Right lobe of liver (tissue), 6 donors: ENCODE data around the gene NCK1. TPM values are rescaled to one million over a fixed set of nuclear protein-coding genes. Genes with fewer than 3 reads are reported as not detected.

Experiments used
- ATAC-seq, 4 donors: fragments of 200-7000 bp; cut with Tn5 transposase; one replicate each; pipeline ENCODE4 v1.9.1; 2020; ENCODE audit warnings: mild to moderate bottlenecking in 4 of 4, moderate library complexity in 4 of 4
- DNase-seq, 3 donors: peaks; one replicate each; pipeline ENCODE4 v3.0.0-alpha.2; 2020
- H3K27ac ChIP-seq, 3 donors: fragments of 200-600 bp; one replicate each; pipeline ENCODE4 v1.8.0; 2022
- H3K27me3 ChIP-seq, 2 donors: fragments of 200-600 bp; one replicate each; pipeline ENCODE4 v1.8.0; 2022
- H3K36me3 ChIP-seq, 4 donors: fragments of 200-600 bp; sonication (generic) in 1 of 4; one replicate each; pipeline versions ENCODE4 v1.5.1 to v1.8.0; 2017 to 2022; ENCODE audit warnings: control low read depth in 1 of 4
- H3K4me1 ChIP-seq, 4 donors: fragments of 200-600 bp; sonication (generic) in 1 of 4; one replicate each; pipeline versions ENCODE4 v1.5.1 to v1.8.0; 2017 to 2022; ENCODE audit warnings: control low read depth in 1 of 4
- H3K4me3 ChIP-seq, 3 donors: fragments of 200-600 bp; one replicate each; pipeline ENCODE4 v1.8.0; 2022
- H3K9me3 ChIP-seq, 4 donors: fragments of 200-600 bp; sonication (generic) in 1 of 4; one replicate each; pipeline versions ENCODE4 v1.5.1 to v1.8.0; 2017 to 2022; ENCODE audit warnings: control low read depth in 1 of 4
- CTCF ChIP-seq, 4 donors: fragments of 200-600 bp in 3 of 4; fragments of 450-650 bp in 1 of 4; IDR thresholded peaks; one replicate each; pipeline versions ENCODE4 v1.5.1 to v1.8.0; 2016 to 2022; ENCODE audit warnings: antibody characterized with exemption in 4 of 4, mild to moderate bottlenecking in 2 of 4
- POLR2A ChIP-seq: fragments of 450-650 bp; IDR thresholded peaks from one replicate; pipeline ENCODE4 v1.6.1; 2017; ENCODE audit warnings: antibody characterized with exemption, mild to moderate bottlenecking
- WGBS: methylation state at CpG from one replicate; pipeline ENCODE4 v1.1.6; 2018; ENCODE audit warnings: low coverage, low lambda C conversion rate; ENCODE audit not compliant: insufficient coverage; ENCODE audit errors: missing lambda C conversion rate; 5-methylcytosine and 5-hydroxymethylcytosine counted together
- intact Hi-C, 2 donors: fragments of 100-400 bp; cut with DNase I; formaldehyde crosslinking; loops; one replicate each; pipeline versions ENCODE4 v1.11.2 to v1.14.1; 2022
- total RNA-seq, 6 experiments: library from RNA; depleted of rRNA in 2 of 6; stranded (reverse); fragments of >200 nt in 2 of 6; fragmentation: NEBNext Ultra II Directional in 3 of 6; extraction: Animal tissue kit (Norgen Biotek cat#: 25700) in 3 of 6; gene quantifications; one replicate each; pipeline versions ENCODE4 v1.1.0 to v1.2.4, GENCODE V29; 2016 to 2023
- donor health status: DM: no; HTN: yes; CAD: no.
- donor health status: DM: no; HTN: no; CAD: no.
- donor health status: DM: no; HTN: no; CAD: no.
- donor health status: DM: no; HTN: yes; CAD: no.
- donor health status: DM: no; HTN: yes; CAD: no.

Gene NCK1
- total RNA-seq, 6 experiments from 2014 or later = 21.4 to 27.0 (median 23.7) TPM

DNA sequence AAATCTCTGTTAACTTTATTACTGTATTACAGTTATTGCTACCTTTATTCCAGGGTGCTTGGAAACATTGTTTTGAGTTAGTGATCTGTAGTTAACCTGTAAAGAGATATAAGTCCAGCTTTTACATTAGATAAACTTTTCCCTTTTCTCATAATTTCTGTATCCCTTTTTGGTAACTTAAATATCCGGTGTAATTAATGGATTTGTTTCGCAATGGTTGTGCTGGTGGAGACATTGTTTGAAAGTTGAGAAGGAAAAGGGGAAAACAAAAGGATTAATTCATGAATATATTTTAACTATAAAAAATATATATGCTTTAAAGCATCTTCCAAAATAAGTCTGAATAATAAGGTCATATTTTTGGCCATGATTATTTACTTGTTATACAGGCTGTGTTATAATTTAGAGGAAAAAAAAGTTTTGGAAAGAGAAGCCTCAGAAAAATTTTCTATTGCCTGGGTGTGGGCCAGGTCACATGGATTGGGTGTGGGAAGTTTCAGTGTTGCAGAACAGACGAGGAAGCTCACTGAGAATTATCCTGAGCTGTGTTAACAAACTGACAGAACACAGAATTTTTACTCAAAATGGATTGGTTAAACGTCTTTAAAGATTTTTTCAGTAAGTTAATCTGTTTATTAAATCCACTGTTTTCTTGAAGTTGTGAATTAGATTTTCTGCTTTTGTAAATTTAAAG lies 68.1 kb downstream of the NCK1 start:
- peaks cover 0 to 20% (median 3%) of the 10 kb centered on the region in 4 donors for H3K4me1 ChIP-seq
- H3K27me3 ChIP-seq = no peaks in the 10 kb centered on the region
- DNase-seq (peak in 2 of 3 donors; percentile 56 to 57), ATAC-seq (peak; percentile 74 to 85 (median 80))
- intact Hi-C loops = no loop called here
- no peak for TF ChIP-seq POLR2A
- TF ChIP-seq CTCF (IDR thresholded peaks at IDR 0.05) = no peak
- H3K36me3 ChIP-seq = peaks cover 0 to 4% (median 0%) of the 10 kb centered on the region in 4 donors
- no peak overlapping the region for H3K4me3 ChIP-seq
- no peaks in the 10 kb centered on the region for H3K9me3 ChIP-seq
- peak overlapping the region in 2 of 3 donors; percentile 3 to 23 for H3K27ac ChIP-seq
- 12% methylated on average over 4 of the region's 4 CpGs for WGBS

- Histone ChIP-seq H3K36me3 (peaks cover 0 to 4% (median 0%) of the 10 kb centered on the region in 4 donors), H3K9me3 (no peaks in the 10 kb centered on the region), H3K4me1 (peaks cover 0 to 16% (median 3%) of the 10 kb centered on the region in 4 donors), H3K27ac (peak overlapping the region in 1 of 3 donors; percentile 6), H3K4me3 (no peak overlapping the region), H3K27me3 (no peaks in the 10 kb centered on the region)
- TF ChIP-seq POLR2A (no peak), CTCF (IDR thresholded peaks at IDR 0.05) (no peak)
- intact Hi-C loops = no loop called here
- WGBS = 100% methylated on average over 1 of the region's 4 CpGs
- DNase-seq (no peak), ATAC-seq (no peak)
These were observed 69.6 kb downstream of the NCK1 start for GRCh38 chr3:136931606-136932005.

GRCh38 chr3:136932523-136932922 lies 70.5 kb downstream of the NCK1 start:
- no peak for DNase-seq
- Histone ChIP-seq H3K9me3 (no peaks in the 10 kb centered on the region), H3K36me3 (peaks cover 0 to 4% (median 0%) of the 10 kb centered on the region in 4 donors), H3K27me3 (no peaks in the 10 kb centered on the region), H3K4me3 (no peak overlapping the region), H3K4me1 (peaks cover 0 to 16% (median 3%) of the 10 kb centered on the region in 4 donors), H3K27ac (no peak overlapping the region)
- TF ChIP-seq POLR2A (no peak), CTCF (IDR thresholded peaks at IDR 0.05) (no peak)
- WGBS = 67% methylated on average over 1 of the region's 1 CpG
- peak in 2 of 4 donors; percentile 46 to 47 for ATAC-seq
- intact Hi-C loops = no loop called here

DNA sequence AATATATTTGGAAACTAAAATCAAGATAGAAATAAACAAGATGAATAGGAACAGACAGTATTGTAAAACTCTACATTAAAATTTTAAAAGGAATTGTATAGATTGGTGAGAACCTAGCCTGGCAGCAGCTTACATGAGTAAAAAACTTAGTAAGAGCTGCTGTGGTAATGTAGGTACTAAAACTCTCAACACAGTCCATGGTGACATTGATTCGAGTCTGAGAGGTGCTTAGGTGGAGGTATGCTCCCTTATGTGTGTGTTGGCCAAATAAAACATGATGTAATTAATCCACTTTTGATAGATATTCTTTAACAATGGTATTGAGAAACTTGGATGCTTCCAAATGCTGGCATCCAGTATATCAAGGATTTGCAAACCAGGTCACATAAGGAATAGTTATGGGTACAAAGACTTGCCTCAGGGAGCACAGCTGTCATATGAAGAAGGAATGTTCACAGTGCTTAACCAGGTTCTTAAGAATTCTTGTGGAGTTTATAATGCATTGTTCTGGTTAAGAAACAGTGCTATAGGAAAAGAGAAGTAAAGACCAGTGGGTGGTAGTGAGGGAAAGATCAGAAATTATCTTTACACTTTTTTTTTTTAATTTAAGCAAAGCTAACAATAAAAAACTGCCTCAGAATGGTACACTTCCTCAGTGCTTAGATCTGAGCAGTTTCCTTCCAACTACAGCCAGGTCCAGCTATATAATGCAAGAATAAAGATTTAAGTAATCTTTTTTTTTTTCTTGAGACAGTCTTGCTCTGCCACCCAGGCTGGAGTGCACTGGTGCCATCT lies 71.2 kb downstream of the NCK1 start:
- Histone ChIP-seq H3K4me1 (peaks cover 0 to 20% (median 3%) of the 10 kb centered on the region in 4 donors), H3K9me3 (no peaks in the 10 kb centered on the region), H3K4me3 (no peak overlapping the region), H3K36me3 (peaks cover 0 to 3% (median 0%) of the 10 kb centered on the region in 4 donors), H3K27ac (no peak overlapping the region), H3K27me3 (no peaks in the 10 kb centered on the region)
- peak in 3 of 4 donors; percentile 29 to 53 (median 43) for ATAC-seq
- intact Hi-C loops = no loop called here
- no peak for DNase-seq
- 29% methylated on average over 1 of the region's 1 CpG for WGBS
- TF ChIP-seq POLR2A = no peak
- TF ChIP-seq CTCF (IDR thresholded peaks at IDR 0.05) = no peak
